A549 (cell line): ENCODE measurements around the gene TSTD2.

Experiments
- CTCF ChIP-seq: fragments of >200 bp; sonication (Bioruptor Twin); formaldehyde crosslinking; IDR thresholded peaks from 3 replicates; pipeline ENCODE4 v1.5.1; 2016
- EHMT2 ChIP-seq: fragments of 200-600 bp; sonication (generic); IDR thresholded peaks from 2 replicates; pipeline ENCODE4 v1.6.1; 2016; ENCODE audit warnings: antibody characterized with exemption, low read depth, mild to moderate bottlenecking, moderate library complexity
- HOXB13 ChIP-seq: fragments of 250-450 bp; sonication (Bioruptor Pico); IDR thresholded peaks from 2 replicates; pipeline ENCODE4 v1.5.0; 2020; ENCODE audit warnings: low read depth, mild to moderate bottlenecking, moderate library complexity
- JUN ChIP-seq, 2 experiments: fragments of >200 bp; sonication (Bioruptor Twin); formaldehyde crosslinking; IDR thresholded peaks; 2 replicates in 1 of 2; 3 replicates in 1 of 2; pipeline ENCODE4 v1.6.1; 2016 to 2017
- KDM1A ChIP-seq: fragments of 200-600 bp; sonication (generic); IDR thresholded peaks from 2 replicates; pipeline ENCODE4 v1.6.1; 2016; ENCODE audit warnings: low read depth, mild to moderate bottlenecking
- MAX ChIP-seq: IDR thresholded peaks from 2 replicates; pipeline ENCODE4 v1.6.1; 2012
- NFE2L2 ChIP-seq: fragments of 150-350 bp; conservative IDR thresholded peaks from 2 replicates; pipeline ENCODE4 v1.6.1; 2014; ENCODE audit warnings: low read length
- POLR2A ChIP-seq: IDR thresholded peaks from 2 replicates; pipeline ENCODE4 v1.6.1; 2012; ENCODE audit warnings: mild to moderate bottlenecking, low read length
- USF2 ChIP-seq: fragments of 450-650 bp; IDR thresholded peaks from 2 replicates; pipeline ENCODE4 v1.6.1; 2014; ENCODE audit warnings: antibody characterized with exemption
- ZC3H11A ChIP-seq: fragments of 450-650 bp; IDR thresholded peaks from 2 replicates; pipeline ENCODE4 v1.6.1; 2014; ENCODE audit warnings: antibody characterized with exemption, mild to moderate bottlenecking
- ZNF302 ChIP-seq: fragments of 250-450 bp; sonication (Bioruptor Pico); IDR thresholded peaks from 2 replicates; pipeline ENCODE4 v1.9.0; 2021; ENCODE audit warnings: inconsistent platforms, mild to moderate bottlenecking, moderate library complexity

- TF ChIP-seq POLR2A = no peak
- no peak for TF ChIP-seq JUN (IDR thresholded peaks at IDR 0.05)
- TF ChIP-seq CTCF = no peak
- TF ChIP-seq MAX = no peak
- TF ChIP-seq ZNF302 (CRISPR knock-in tag) = no peak
- no peak for TF ChIP-seq EHMT2
- no peak for TF ChIP-seq KDM1A
- TF ChIP-seq USF2 = no peak
- TF ChIP-seq ZC3H11A = no peak
- TF ChIP-seq HOXB13 (CRISPR knock-in tag) = no peak
- TF ChIP-seq NFE2L2 = no peak
These were observed 35.3 kb upstream of the TSTD2 start for GRCh38 chr9:97668485-97668884.
